ENCODE data around the gene ASB2.

ASB2 gene

GRCh38 chr14:93898081-93898611, 78.2 kb downstream of the ASB2 start:
- no peak for DNase-seq

- no peak for DNase-seq
These were observed 78.9 kb downstream of the ASB2 start for GRCh38 chr14:93897476-93897845.

- DNase-seq, result no peak
These were observed 81.3 kb downstream of the ASB2 start for GRCh38 chr14:93895023-93895604.

GRCh38 chr14:93893661-93894261, 82.6 kb downstream of the ASB2 start:
- DNase-seq, result no peak

GRCh38 chr14:93892923-93893558, 83.3 kb downstream of the ASB2 start:
- peak; percentile 45 for DNase-seq

GRCh38 chr14:93892505-93892839, 83.9 kb downstream of the ASB2 start:
- no peak for DNase-seq

- DNase-seq, result no peak
These were observed 84.4 kb downstream of the ASB2 start for GRCh38 chr14:93891756-93892504.

GRCh38 chr14:93889739-93890483, 86.5 kb downstream of the ASB2 start:
- no peak for DNase-seq

GRCh38 chr14:93888995-93889394, 87.4 kb downstream of the ASB2 start:
- no peak for DNase-seq

- DNase-seq, result no peak
These were observed 91.4 kb downstream of the ASB2 start for GRCh38 chr14:93884950-93885349.

Measured in stimulated activated naive CD4-positive, alpha-beta T cell treated with Interleukin-2 at 50 U/mL for 16 hours (primary cell).